ENCODE measurements around the gene FRAT1.

Gene FRAT1

DNA sequence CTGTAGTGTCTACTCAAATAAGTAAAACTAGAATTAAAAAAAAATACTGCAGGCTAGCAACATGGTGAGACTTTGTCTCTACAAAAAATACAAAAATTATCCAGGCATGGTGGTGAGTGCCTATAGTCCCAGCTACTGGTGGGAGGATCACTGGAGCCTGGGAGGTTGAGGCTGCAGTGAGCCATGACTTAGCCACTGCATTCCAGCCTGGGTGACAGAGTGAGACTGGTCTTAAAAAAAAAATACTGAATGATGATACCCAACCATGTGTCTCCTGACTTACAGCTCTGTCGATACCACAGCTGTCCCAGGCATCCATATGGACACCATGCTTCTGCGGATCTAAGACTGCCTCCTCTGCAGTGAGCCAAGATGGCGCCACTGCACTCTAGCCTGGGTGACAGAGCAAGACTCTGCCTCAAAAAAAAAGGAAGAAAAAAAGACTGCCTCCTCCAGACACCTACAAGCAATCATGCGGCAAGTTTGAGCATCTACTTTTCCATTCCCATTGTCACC lies 7.9 kb upstream of the FRAT1 start:
- Histone ChIP-seq H3K9ac (ENCODE audit: low read length) (no peak overlapping the region), H3K79me2 (ENCODE audit: low read length) (no peaks in the 10 kb centered on the region), H3K9me3 (ENCODE audit: insufficient read depth, low read length) (no peaks in the 10 kb centered on the region), H3K36me3 (replicated peaks; ENCODE audit: low read depth, low read length) (no peaks in the 10 kb centered on the region), H3K27ac (ENCODE audit: low read length) (no peak overlapping the region), H3K27me3 (ENCODE audit: low read depth, low read length) (no peaks in the 10 kb centered on the region), H4K20me1 (ENCODE audit: insufficient read depth, low read length) (no peaks in the 10 kb centered on the region), H3K4me2 (ENCODE audit: low read length) (no peak overlapping the region), H3K4me3 (ENCODE audit: low read length) (no peak overlapping the region), H2AFZ (ENCODE audit: low read depth, low read length) (no peak overlapping the region), H3K4me1 (ENCODE audit: low read length) (no peaks in the 10 kb centered on the region)
- no peak for TF ChIP-seq EZH2phosphoT487 (IDR thresholded peaks at IDR 0.05; ENCODE audit: low read depth)
- TF ChIP-seq, protein P1, sequence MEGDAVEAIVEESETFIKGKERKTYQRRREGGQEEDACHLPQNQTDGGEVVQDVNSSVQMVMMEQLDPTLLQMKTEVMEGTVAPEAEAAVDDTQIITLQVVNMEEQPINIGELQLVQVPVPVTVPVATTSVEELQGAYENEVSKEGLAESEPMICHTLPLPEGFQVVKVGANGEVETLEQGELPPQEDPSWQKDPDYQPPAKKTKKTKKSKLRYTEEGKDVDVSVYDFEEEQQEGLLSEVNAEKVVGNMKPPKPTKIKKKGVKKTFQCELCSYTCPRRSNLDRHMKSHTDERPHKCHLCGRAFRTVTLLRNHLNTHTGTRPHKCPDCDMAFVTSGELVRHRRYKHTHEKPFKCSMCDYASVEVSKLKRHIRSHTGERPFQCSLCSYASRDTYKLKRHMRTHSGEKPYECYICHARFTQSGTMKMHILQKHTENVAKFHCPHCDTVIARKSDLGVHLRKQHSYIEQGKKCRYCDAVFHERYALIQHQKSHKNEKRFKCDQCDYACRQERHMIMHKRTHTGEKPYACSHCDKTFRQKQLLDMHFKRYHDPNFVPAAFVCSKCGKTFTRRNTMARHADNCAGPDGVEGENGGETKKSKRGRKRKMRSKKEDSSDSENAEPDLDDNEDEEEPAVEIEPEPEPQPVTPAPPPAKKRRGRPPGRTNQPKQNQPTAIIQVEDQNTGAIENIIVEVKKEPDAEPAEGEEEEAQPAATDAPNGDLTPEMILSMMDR (IDR thresholded peaks at IDR 0.05; ENCODE audit: low read depth, low read length) = no peak

DNA sequence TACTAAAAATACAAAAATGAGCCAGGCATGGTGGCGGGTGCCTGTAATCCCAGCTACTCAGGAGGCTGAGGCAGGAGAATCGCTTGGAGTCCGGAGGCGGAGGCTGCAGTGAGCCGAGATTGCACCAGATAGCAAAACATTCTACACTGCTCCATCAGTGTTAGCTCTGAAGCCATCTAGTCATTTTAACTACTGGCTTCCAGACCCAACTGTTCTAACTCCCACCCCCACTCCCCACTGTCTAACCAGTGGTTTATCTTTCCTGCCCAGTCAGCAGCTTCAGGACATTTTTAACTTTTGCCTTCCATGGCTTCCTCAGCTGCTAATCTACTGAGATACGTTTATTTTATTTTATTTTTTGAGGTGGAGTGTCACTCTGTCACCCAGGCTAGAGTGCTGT lies 6.2 kb upstream of the FRAT1 start:
- Histone ChIP-seq H3K27me3 (ENCODE audit: low read depth, low read length) (no peaks in the 10 kb centered on the region), H3K4me1 (ENCODE audit: low read length) (no peaks in the 10 kb centered on the region), H4K20me1 (ENCODE audit: insufficient read depth, low read length) (no peaks in the 10 kb centered on the region), H3K27ac (ENCODE audit: low read length) (no peak overlapping the region), H2AFZ (ENCODE audit: low read depth, low read length) (no peak overlapping the region), H3K4me2 (ENCODE audit: low read length) (no peak overlapping the region), H3K79me2 (ENCODE audit: low read length) (no peaks in the 10 kb centered on the region), H3K4me3 (ENCODE audit: low read length) (no peak overlapping the region), H3K36me3 (replicated peaks; ENCODE audit: low read depth, low read length) (no peaks in the 10 kb centered on the region), H3K9ac (ENCODE audit: low read length) (no peak overlapping the region), H3K9me3 (ENCODE audit: insufficient read depth, low read length) (no peaks in the 10 kb centered on the region)
- TF ChIP-seq, protein P1 (IDR thresholded peaks at IDR 0.05; ENCODE audit: low read depth, low read length) = no peak
- no peak for TF ChIP-seq EZH2phosphoT487 (IDR thresholded peaks at IDR 0.05; ENCODE audit: low read depth)

DNA sequence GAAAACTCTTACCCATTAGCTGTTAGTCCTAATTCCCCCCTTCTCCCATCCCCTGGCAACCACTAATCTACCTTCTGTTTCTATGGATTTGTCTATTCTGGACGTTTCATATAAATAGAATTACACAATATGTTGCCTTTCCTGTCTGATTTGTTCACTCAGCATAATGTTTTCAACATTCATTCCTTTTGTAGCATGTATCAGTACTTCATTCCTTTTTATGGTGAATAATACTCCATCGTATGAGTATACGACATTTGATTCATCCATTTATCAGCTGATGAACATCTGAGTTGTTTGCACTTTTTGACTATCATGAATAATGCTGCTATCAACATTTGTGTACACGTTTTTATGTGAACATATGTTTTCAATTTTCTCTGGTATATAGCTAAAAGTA lies 4.4 kb upstream of the FRAT1 start:
- Histone ChIP-seq H3K4me2 (ENCODE audit: low read length) (no peak overlapping the region), H2AFZ (ENCODE audit: low read depth, low read length) (no peak overlapping the region), H3K27me3 (ENCODE audit: low read depth, low read length) (no peaks in the 10 kb centered on the region)

DNA sequence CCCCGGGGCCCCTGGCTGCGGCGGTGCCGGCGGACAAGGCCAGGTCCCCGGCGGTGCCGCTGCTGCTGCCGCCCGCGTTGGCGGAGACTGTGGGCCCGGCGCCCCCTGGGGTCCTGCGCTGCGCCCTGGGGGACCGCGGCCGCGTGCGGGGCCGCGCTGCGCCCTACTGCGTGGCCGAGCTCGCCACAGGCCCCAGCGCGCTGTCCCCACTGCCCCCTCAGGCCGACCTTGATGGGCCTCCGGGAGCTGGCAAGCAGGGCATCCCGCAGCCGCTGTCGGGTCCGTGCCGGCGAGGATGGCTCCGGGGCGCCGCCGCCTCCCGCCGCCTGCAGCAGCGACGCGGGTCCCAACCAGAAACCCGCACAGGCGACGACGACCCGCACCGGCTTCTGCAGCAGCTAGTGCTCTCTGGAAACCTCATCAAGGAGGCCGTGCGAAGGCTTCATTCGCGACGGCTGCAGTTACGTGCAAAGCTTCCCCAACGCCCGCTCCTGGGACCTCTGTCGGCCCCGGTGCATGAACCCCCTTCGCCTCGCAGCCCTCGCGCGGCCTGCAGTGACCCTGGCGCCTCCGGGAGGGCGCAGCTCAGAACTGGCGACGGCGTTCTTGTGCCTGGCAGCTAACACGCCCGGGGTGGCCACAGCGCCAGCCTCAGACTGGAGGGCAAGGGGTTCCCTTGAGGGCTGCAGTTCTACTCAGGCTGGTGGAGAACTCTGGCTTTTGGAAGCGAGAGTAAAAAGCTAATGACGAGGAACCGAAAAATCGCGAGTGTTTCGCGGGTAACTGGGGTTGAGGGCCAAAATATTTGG lies 804 bp downstream of the FRAT1 start:
- no peaks in the 10 kb centered on the region for H3K36me3 ChIP-seq (replicated peaks; ENCODE audit: low read depth, low read length)
- H3K79me2 ChIP-seq (ENCODE audit: low read length) = no peaks in the 10 kb centered on the region
- H3K27ac ChIP-seq (ENCODE audit: low read length) = no peak overlapping the region
- peak overlapping the region; percentile 87; the same call in 1 of the 2 replicates for H3K4me3 ChIP-seq (ENCODE audit: low read length)
- no peaks in the 10 kb centered on the region for H3K27me3 ChIP-seq (ENCODE audit: low read depth, low read length)
- H2AFZ ChIP-seq (ENCODE audit: low read depth, low read length) = no peak overlapping the region
- no peaks in the 10 kb centered on the region for H4K20me1 ChIP-seq (ENCODE audit: insufficient read depth, low read length)
- no peak for TF ChIP-seq EZH2phosphoT487 (IDR thresholded peaks at IDR 0.05; ENCODE audit: low read depth)
- TF ChIP-seq, protein P1 (IDR thresholded peaks at IDR 0.05; ENCODE audit: low read depth, low read length) = no peak
- H3K4me1 ChIP-seq (ENCODE audit: low read length) = no peaks in the 10 kb centered on the region
- H3K9me3 ChIP-seq (ENCODE audit: insufficient read depth, low read length) = no peaks in the 10 kb centered on the region
- H3K4me2 ChIP-seq (ENCODE audit: low read length) = no peak overlapping the region
- no peak overlapping the region for H3K9ac ChIP-seq (ENCODE audit: low read length)

More for the DNA sequence above, 4.4 kb upstream of the FRAT1 start:
- Histone ChIP-seq H3K9me3 (ENCODE audit: insufficient read depth, low read length) (no peaks in the 10 kb centered on the region), H3K4me1 (ENCODE audit: low read length) (no peaks in the 10 kb centered on the region), H3K4me3 (ENCODE audit: low read length) (no peak overlapping the region), H3K27ac (ENCODE audit: low read length) (no peak overlapping the region), H4K20me1 (ENCODE audit: insufficient read depth, low read length) (no peaks in the 10 kb centered on the region), H3K9ac (ENCODE audit: low read length) (no peak overlapping the region), H3K36me3 (replicated peaks; ENCODE audit: low read depth, low read length) (no peaks in the 10 kb centered on the region), H3K79me2 (ENCODE audit: low read length) (no peaks in the 10 kb centered on the region)
- TF ChIP-seq EZH2phosphoT487 (IDR thresholded peaks at IDR 0.05; ENCODE audit: low read depth) = no peak
- TF ChIP-seq, protein P1 (IDR thresholded peaks at IDR 0.05; ENCODE audit: low read depth, low read length) = no peak

Data from OCI-LY3 (cell line).